Gastrocnemius medialis (tissue), 4 donors: ENCODE measurements around the gene CPLX1. TPM values are rescaled to one million over a fixed set of nuclear protein-coding genes. Genes with fewer than 3 reads are reported as not detected.

Experiments
- ATAC-seq, 2 donors: fragments of 150-250 bp; one replicate each; pipeline ENCODE4 v1.9.1; 2016
- DNase-seq, 2 donors: peaks; one replicate each; pipeline ENCODE4 v3.0.0-alpha.2; 2019
- H3K27ac ChIP-seq, 4 donors: fragments of 200-600 bp; sonication (generic); 1 replicate in 1 of 4; 2 replicates in 3 of 4; pipeline ENCODE4 v1.5.1; 2016 to 2018; ENCODE audit warnings: mild to moderate bottlenecking in 2 of 4, moderate library complexity in 1 of 4
- H3K27me3 ChIP-seq, 3 donors: fragments of 200-600 bp; sonication (generic) in 2 of 3; 1 replicate in 1 of 3; 2 replicates in 2 of 3; pipeline versions ENCODE4 v1.5.1 to v1.6.0; 2016 to 2019; ENCODE audit warnings: mild to moderate bottlenecking in 1 of 3, moderate library complexity in 1 of 3
- H3K36me3 ChIP-seq, 2 donors: fragments of 200-600 bp; sonication (generic) in 1 of 2; one replicate each; pipeline ENCODE4 v1.5.1; 2017 to 2018
- H3K4me1 ChIP-seq, 2 donors: fragments of 200-600 bp; sonication (generic) in 1 of 2; one replicate each; pipeline ENCODE4 v1.5.1; 2016 to 2017; ENCODE audit warnings: mild to moderate bottlenecking in 2 of 2
- H3K4me3 ChIP-seq, 4 donors: fragments of 200-600 bp; sonication (generic) in 3 of 4; 1 replicate in 1 of 4; 2 replicates in 3 of 4; pipeline ENCODE4 v1.5.1; 2016 to 2019; ENCODE audit warnings: mild to moderate bottlenecking in 2 of 4
- H3K9me3 ChIP-seq, 3 donors: fragments of 200-600 bp; sonication (generic) in 2 of 3; 1 replicate in 1 of 3; 2 replicates in 2 of 3; pipeline ENCODE4 v1.5.1; 2016 to 2019
- CTCF ChIP-seq, 5 experiments: fragments of 450-650 bp in 3 of 5; fragments of 200-600 bp in 2 of 5; sonication (generic) in 2 of 5; IDR thresholded peaks in 4 of 5; conservative IDR thresholded peaks in 1 of 5; 1 replicate in 4 of 5; 2 replicates in 1 of 5; pipeline ENCODE4 v1.5.1; 2016 to 2019; ENCODE audit warnings: antibody characterized with exemption in 5 of 5, mild to moderate bottlenecking in 3 of 5, moderate library complexity in 3 of 5
- POLR2A ChIP-seq, 2 donors: fragments of 450-650 bp; IDR thresholded peaks; one replicate each; pipeline ENCODE4 v1.6.1; 2017; ENCODE audit warnings: antibody characterized with exemption in 2 of 2, mild to moderate bottlenecking in 2 of 2, moderate library complexity in 2 of 2
- in situ Hi-C, 4 donors: fragments of 200-750 bp; cut with MboI; loops; one replicate each; pipeline versions ENCODE4 v1.15.0 to v1.8.0; 2017; ENCODE audit warnings: low sequenced_read_pairs in 4 of 4
- intact Hi-C: fragments of 100-400 bp; cut with DNase I; formaldehyde crosslinking; loops from one replicate; pipeline ENCODE4 v1.15.1; 2023; ENCODE audit warnings: low total_unique reads
- total RNA-seq, 4 donors: library from RNA; depleted of rRNA; stranded (reverse); fragments of >200 nt; gene quantifications; one replicate each; pipeline versions ENCODE4 v1.1.0 to v1.2.3, GENCODE V29; 2016

The CPLX1 gene
- total RNA-seq, 4 donors from 2014 or later = 0.91 to 1.0 TPM; not detected in 2

GRCh38 chr4:785332-786073 is 40.4 kb downstream of the CPLX1 start:
- TF ChIP-seq POLR2A (IDR thresholded peaks at IDR 0.05) (no peak), CTCF (IDR thresholded peaks at IDR 0.05 in 4 of 5, conservative IDR thresholded peaks at IDR 0.05 in 1 of 5) (no peak)
- H3K27ac ChIP-seq = peak overlapping the region in 1 of 4 donors; percentile 75
- no peaks in the 10 kb centered on the region for H3K36me3 ChIP-seq
- H3K4me3 ChIP-seq = peak overlapping the region; percentile 42 to 60 (median 53)
- DNase-seq (no peak), ATAC-seq (no peak)
- no peaks in the 10 kb centered on the region for H3K9me3 ChIP-seq
- peaks cover 6 to 20% of the 10 kb centered on the region in 2 donors for H3K4me1 ChIP-seq
- intact Hi-C loops = no loop called here
- H3K27me3 ChIP-seq = peaks cover 20 to 27% (median 26%) of the 10 kb centered on the region in 3 donors
- in situ Hi-C loops = loop anchor here in 1 of 4 donors (10.0 kb wide), 1 partner anchor 111 kb away; the partner anchor contains the start of genes ATP5ME and MYL5

GRCh38 chr4:784401-785331 is 41.3 kb downstream of the CPLX1 start:
- Histone ChIP-seq H3K36me3 (peaks cover 0 to 1% of the 10 kb centered on the region in 2 donors), H3K27me3 (peaks cover 20 to 27% (median 26%) of the 10 kb centered on the region in 3 donors), H3K9me3 (no peaks in the 10 kb centered on the region), H3K4me1 (peaks cover 13 to 26% of the 10 kb centered on the region in 2 donors), H3K4me3 (no peak overlapping the region), H3K27ac (no peak overlapping the region)
- ATAC-seq (no peak), DNase-seq (no peak)
- in situ Hi-C loops = loop anchor here in 1 of 4 donors (10.0 kb wide), 1 partner anchor 110 kb away; the partner anchor contains the start of genes ATP5ME and MYL5
- no peak for TF ChIP-seq POLR2A (IDR thresholded peaks at IDR 0.05)
- TF ChIP-seq CTCF (IDR thresholded peaks at IDR 0.05 in 4 of 5, conservative IDR thresholded peaks at IDR 0.05 in 1 of 5) = no peak
- intact Hi-C loops = loop anchor here (5.0 kb wide), 1 partner anchor 447 kb away; the partner anchor contains the start of gene ZNF141

DNA sequence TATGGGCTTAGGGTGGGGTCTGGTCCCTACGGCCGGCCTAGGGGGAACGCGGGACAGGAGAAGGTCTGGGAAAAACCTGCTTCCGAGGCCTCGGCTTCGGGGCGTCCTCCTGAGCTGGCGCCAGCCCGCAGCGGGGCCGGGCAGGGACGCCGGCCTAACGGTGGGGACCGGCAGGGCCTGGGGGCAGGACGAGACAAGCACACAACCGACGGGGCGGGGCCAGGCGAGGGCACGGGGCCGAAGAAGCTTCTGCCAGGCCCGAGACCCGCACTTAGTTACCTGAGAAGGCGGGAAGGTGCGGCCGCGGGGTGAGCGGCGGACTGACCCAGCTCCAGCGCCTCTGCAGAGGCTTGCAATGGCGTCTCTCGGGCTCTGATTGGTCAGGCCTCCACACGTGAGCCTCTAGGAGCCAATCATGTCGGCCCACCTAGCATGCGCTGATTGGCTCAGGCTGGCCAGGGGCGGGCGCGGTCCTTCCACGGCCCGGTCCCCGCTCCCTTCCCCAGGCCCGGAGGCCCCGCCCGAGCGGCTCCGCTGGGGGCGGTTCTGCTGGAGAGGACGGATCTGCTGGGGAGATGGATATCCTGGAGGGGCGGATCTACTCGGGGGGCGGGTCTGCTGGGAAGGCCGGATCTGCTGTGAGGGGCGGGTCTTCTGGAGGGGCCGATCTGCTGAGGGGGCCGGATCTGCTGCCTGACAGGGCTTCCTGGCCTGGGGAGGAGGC is 44.3 kb downstream of the CPLX1 start:
- Histone ChIP-seq H3K9me3 (no peaks in the 10 kb centered on the region), H3K27me3 (peaks cover 15 to 17% (median 16%) of the 10 kb centered on the region in 3 donors), H3K4me1 (peaks cover 13 to 32% of the 10 kb centered on the region in 2 donors), H3K4me3 (peak overlapping the region; percentile 85 to 99 (median 94)), H3K36me3 (peaks cover 0 to 22% of the 10 kb centered on the region in 2 donors), H3K27ac (peak overlapping the region; percentile 88 to 94 (median 91))
- peak; percentile 97 to 99 for DNase-seq
- in situ Hi-C loops (loop anchor here in 1 of 4 donors (10.0 kb wide), 1 partner anchor 107 kb away; the partner anchor contains the start of genes ATP5ME and MYL5), intact Hi-C loops (loop anchor here (1.0 to 5.0 kb wide), 6 partner anchors 77 to 444 kb away; partner anchors contain the start of genes ATP5ME, FGFRL1, GAK and MYL5)
- peak; percentile 94 to 97 for TF ChIP-seq POLR2A (IDR thresholded peaks at IDR 0.05)
- TF ChIP-seq CTCF (IDR thresholded peaks at IDR 0.05 in 4 of 5, conservative IDR thresholded peaks at IDR 0.05 in 1 of 5) = no peak
- ATAC-seq = peak; percentile 96 to 97
